HepG2 (cell line): ENCODE data around the gene ZSCAN23. TPM values are rescaled to one million over a fixed set of nuclear protein-coding genes. Genes with fewer than 3 reads are reported as not detected.

ENCODE experiments used
- ATAC-seq: fragments of 200-7000 bp; cut with Tn5 transposase; 3 replicates; pipeline ENCODE4 v1.9.1; 2020; ENCODE audit warnings: mild to moderate bottlenecking, moderate library complexity
- BruUV-seq: library from RNA; stranded (reverse); fragments of 400-500 nt; replicated peaks from 2 replicates; lab custom pipeline; 2021; lab: Mats Ljungman, UMichigan
- CTCF ChIA-PET: fragments of 300-600 bp; formaldehyde crosslinking; extraction: SDS; loops from one replicate; lab custom pipeline; 2021; ENCODE audit warnings: low total read pairs, inconsistent platforms, low intra/inter-chr PET ratio; lab: Yijun Ruan, JAX
- POLR2A ChIA-PET: fragments of 350-600 bp; sonication (Branson Sonifier 250); formaldehyde crosslinking; loops from one replicate; lab custom pipeline; 2020; ENCODE audit warnings: antibody characterized with exemption, inconsistent platforms; lab: Yijun Ruan, JAX
- DNase-seq: peaks from one replicate; pipeline ENCODE4 v3.0.0-alpha.2; 2015; ENCODE audit warnings: low spot score
- FAIRE-seq: peaks from 3 replicates; lab custom pipeline; 2011; peaks lifted over from hg19 to GRCh38; lab: Jason Lieb, UNC
- H2AFZ ChIP-seq: one replicate; pipeline ENCODE4 v1.6.1; 2011; ENCODE audit warnings: low read length, inconsistent platforms
- H3K27ac ChIP-seq: fragments of 300-600 bp; 3 replicates; pipeline ENCODE4 v1.8.0; 2011; ENCODE audit warnings: mixed run types, mild to moderate bottlenecking, mixed read lengths, low read length, inconsistent platforms; ENCODE audit not compliant: insufficient read depth; ENCODE audit errors: extremely low read length
- H3K27me3 ChIP-seq, 2 experiments: fragments of 200-600 bp in 1 of 2; 2 replicates in 1 of 2; 3 replicates in 1 of 2; pipeline versions ENCODE4 v1.6.0 to v1.8.0; 2011; ENCODE audit warnings: low read length in 2 of 2, mild to moderate bottlenecking in 2 of 2, moderate library complexity in 2 of 2, inconsistent platforms in 1 of 2; ENCODE audit not compliant: insufficient read depth in 2 of 2, control insufficient read depth in 1 of 2
- H3K36me3 ChIP-seq, 2 experiments: fragments of 200-600 bp in 1 of 2; replicated peaks in 1 of 2; 2 replicates in 1 of 2; 3 replicates in 1 of 2; pipeline versions ENCODE4 v1.5.1 to v1.8.0; 2011; ENCODE audit warnings: low read length in 2 of 2, inconsistent platforms in 1 of 2; ENCODE audit not compliant: insufficient read depth in 2 of 2, control insufficient read depth in 1 of 2
- H3K4me1 ChIP-seq: 2 replicates; pipeline ENCODE4 v1.5.1; 2012; ENCODE audit warnings: low read length, inconsistent platforms; ENCODE audit not compliant: insufficient read depth
- H3K4me2 ChIP-seq: 2 replicates; pipeline ENCODE4 v1.6.0; 2011; ENCODE audit warnings: low read depth, low read length, inconsistent platforms
- H3K4me3 ChIP-seq, 3 experiments: fragments of 200-600 bp in 1 of 3; sonication (generic), shearing (Covaris generic) in 1 of 3; replicated peaks in 1 of 3; 2 replicates each; pipeline ENCODE4 v1.5.1; 2011 to 2016; ENCODE audit warnings: low read length in 3 of 3, inconsistent platforms in 2 of 3, low read depth in 2 of 3, mild to moderate bottlenecking in 2 of 3, control low read depth in 1 of 3, mixed read lengths in 1 of 3; ENCODE audit not compliant: insufficient read depth in 1 of 3
- H3K79me2 ChIP-seq: one replicate; pipeline ENCODE4 v1.6.1; 2011; ENCODE audit warnings: low read length, inconsistent platforms; ENCODE audit not compliant: insufficient read depth
- H3K9ac ChIP-seq: 2 replicates; pipeline ENCODE4 v1.6.0; 2011; ENCODE audit warnings: mild to moderate bottlenecking, low read depth, low read length, inconsistent platforms; ENCODE audit not compliant: insufficient read depth
- H3K9me3 ChIP-seq: 2 replicates; pipeline ENCODE4 v1.5.1; 2012; ENCODE audit warnings: mild to moderate bottlenecking, low read length
- H4K20me1 ChIP-seq: 2 replicates; pipeline ENCODE4 v1.6.0; 2011; ENCODE audit warnings: inconsistent platforms, mild to moderate bottlenecking, low read length, moderate library complexity; ENCODE audit not compliant: insufficient read depth
- AGO1 ChIP-seq: fragments of 200-400 bp; formaldehyde crosslinking; IDR thresholded peaks from 2 replicates; pipeline ENCODE4 v1.6.1; 2017; ENCODE audit warnings: mild to moderate bottlenecking, low read depth, low read length, moderate library complexity; ENCODE audit not compliant: poor library complexity, severe bottlenecking
- ATF1 ChIP-seq: IDR thresholded peaks from 2 replicates; pipeline ENCODE4 v1.6.1; 2016; ENCODE audit warnings: mild to moderate bottlenecking, control low read depth
- GABPA ChIP-seq, 2 experiments: IDR thresholded peaks; 2 replicates each; pipeline ENCODE4 v1.6.1; 2011 to 2016; ENCODE audit warnings: low read depth in 2 of 2, low read length in 1 of 2, missing biosample characterization in 1 of 2, missing genetic modification characterization in 1 of 2
- KMT2A ChIP-seq: sonication (generic); formaldehyde crosslinking; IDR thresholded peaks from 2 replicates; pipeline ENCODE4 v1.4.0; 2020; ENCODE audit warnings: missing genetic modification reagents
- MAFG ChIP-seq: sonication (generic); formaldehyde crosslinking; IDR thresholded peaks from 2 replicates; pipeline ENCODE4 v1.5.1; 2020; ENCODE audit warnings: mild to moderate bottlenecking, missing genetic modification reagents
- MIXL1 ChIP-seq: IDR thresholded peaks from 2 replicates; pipeline ENCODE4 v1.6.1; 2016
- ONECUT2 ChIP-seq: sonication (generic); formaldehyde crosslinking; IDR thresholded peaks from 2 replicates; pipeline ENCODE4 v1.4.0; 2020; ENCODE audit warnings: missing genetic modification reagents
- SIX1 ChIP-seq: sonication (generic); formaldehyde crosslinking; IDR thresholded peaks from 2 replicates; pipeline ENCODE4 v1.4.0; 2020; ENCODE audit warnings: missing genetic modification reagents, borderline replicate concordance
- ZNF207 ChIP-seq: fragments of 450-650 bp; IDR thresholded peaks from 2 replicates; pipeline ENCODE4 v1.6.1; 2016; ENCODE audit warnings: antibody characterized with exemption, borderline replicate concordance
- WGBS: methylation state at CpG from one replicate; pipeline ENCODE4 v1.1.6; 2017; ENCODE audit warnings: low lambda C conversion rate; 5-methylcytosine and 5-hydroxymethylcytosine counted together
- in situ Hi-C: cut with HindIII; loops from 2 replicates; pipeline ENCODE4 v1.10.0; 2017; ENCODE audit warnings: low pct_unique_long_range_greater_than_20kb; ENCODE audit not compliant: extremely low pct_ligation_motif_present
- intact Hi-C: fragments of 100-400 bp; cut with micrococcal nuclease; formaldehyde crosslinking; loops from one replicate; pipeline ENCODE4 v1.10.0; 2022; ENCODE audit not compliant: unreplicated experiment
- polyA plus RNA-seq, 8 experiments: library from polyadenylated mRNA; depleted of rRNA in 3 of 8; stranded (reverse) in 7 of 8; unstranded in 1 of 8; fragments of >200 nt; fragmentation: Illumina TruSeq in 4 of 8; extraction: Trizol in 4 of 8; gene quantifications; 2 replicates each; pipeline versions ENCODE4 v1.2.1 to v1.2.3, GENCODE V29; 2011 to 2016; ENCODE audit warnings: low read depth in 4 of 8, missing spikeins in 1 of 8, mixed read lengths in 1 of 8; ENCODE audit not compliant: insufficient read depth in 1 of 8
- total RNA-seq, 5 experiments: library from RNA; depleted of rRNA; stranded (reverse); fragments of >200 nt; fragmentation: Illumina TruSeq; extraction: Trizol; gene quantifications; 2 replicates each; pipeline ENCODE4 v1.2.3, GENCODE V29; 2016; ENCODE audit warnings: low read depth in 1 of 5

ZSCAN23 gene
- total and polyA plus RNA-seq, 2 of the 13 experiments (the other 11 are each of a cell fraction or from before 2014, with no cell fraction given), result 0.29 to 1.2 TPM

DNA sequence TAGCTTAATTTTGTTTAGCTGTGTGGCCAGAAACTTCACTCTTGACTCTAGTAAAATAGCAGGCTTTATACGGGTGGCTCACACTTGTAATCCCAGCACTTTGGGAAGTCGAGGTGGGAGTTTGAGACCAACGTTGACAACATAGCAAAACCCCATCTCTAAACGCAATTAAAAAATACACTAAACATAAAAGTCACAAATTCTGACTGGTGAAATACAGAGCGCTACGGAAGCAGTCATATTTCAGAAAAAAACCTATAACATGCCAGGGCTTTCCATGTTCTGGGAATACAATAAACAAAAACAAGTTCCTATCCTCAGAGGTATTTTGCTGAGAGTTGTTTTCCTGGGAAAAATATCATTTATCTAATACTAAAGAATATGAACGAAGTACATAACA, 24.8 kb upstream of the ZSCAN23 start:
- Histone ChIP-seq H3K79me2 (no peaks in the 10 kb centered on the region), H3K4me2 (no peak overlapping the region), H2AFZ (no peak overlapping the region), H3K9ac (no peak overlapping the region), H3K27ac (no peak overlapping the region), H3K9me3 (no peaks in the 10 kb centered on the region), H3K36me3 (no peaks in the 10 kb centered on the region), H3K27me3 (peaks cover 0 to 13% of the 10 kb centered on the region in 2 experiments), H3K4me3 (no peak overlapping the region), H4K20me1 (no peaks in the 10 kb centered on the region), H3K4me1 (no peaks in the 10 kb centered on the region)
- POLR2A ChIA-PET, result no interaction called here
- in situ Hi-C loops (no loop called here), intact Hi-C loops (no loop called here)
- no peak for TF ChIP-seq MIXL1
- ATAC-seq (no peak), DNase-seq (no peak), FAIRE-seq (no peak)
- 9% methylated on average over 7 of the region's 7 CpGs for WGBS
- BruUV-seq, result no TSS peak
- CTCF ChIA-PET, result no interaction called here

DNA sequence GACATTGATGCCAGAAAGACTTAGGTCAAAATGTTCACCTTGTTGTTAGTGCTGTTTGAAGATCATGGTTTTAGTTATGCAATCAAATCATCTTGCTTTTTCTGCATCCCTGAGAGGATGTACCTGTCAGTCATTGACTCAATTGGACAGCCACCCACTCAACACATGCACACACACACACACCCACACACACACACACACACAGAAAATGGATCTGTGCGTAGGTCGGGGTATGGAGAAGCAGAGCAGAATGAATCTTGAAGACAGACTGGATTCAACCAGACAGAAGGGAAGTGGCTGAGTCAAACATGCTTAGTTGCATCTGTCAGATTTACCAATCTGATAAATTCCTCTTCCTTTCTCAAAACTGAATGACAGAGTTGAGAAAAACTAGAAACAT, 19.1 kb upstream of the ZSCAN23 start:
- H3K9me3 ChIP-seq, result no peaks in the 10 kb centered on the region
- BruUV-seq, result no TSS peak
- TF ChIP-seq KMT2A, result no peak
- no peak for TF ChIP-seq GABPA (IDR thresholded peaks at IDR 0.05; ENCODE audit: low read depth, low read length)
- no peak for TF ChIP-seq GABPA (CRISPR knock-in tag; IDR thresholded peaks at IDR 0.05; ENCODE audit: low read depth)
- TF ChIP-seq SIX1 (CRISPR knock-in tag), result no peak
- TF ChIP-seq MAFG, result no peak
- TF ChIP-seq ZNF207, result no peak
- no peak for TF ChIP-seq ATF1 (CRISPR knock-in tag)
- no peak for TF ChIP-seq ONECUT2 (CRISPR knock-in tag)
- no peak for TF ChIP-seq AGO1
- H3K27ac ChIP-seq, result no peak overlapping the region
- no peak overlapping the region for H3K9ac ChIP-seq
- POLR2A ChIA-PET, result no interaction called here
- no peak overlapping the region for H3K4me2 ChIP-seq
- H3K36me3 ChIP-seq, result no peaks in the 10 kb centered on the region
- intact Hi-C loops (no loop called here), in situ Hi-C loops (no loop called here)
- ATAC-seq, result no peak
- FAIRE-seq, result no peak
- no peaks in the 10 kb centered on the region for H4K20me1 ChIP-seq
- H2AFZ ChIP-seq, result no peak overlapping the region
- H3K27me3 ChIP-seq, result peaks cover 0 to 22% of the 10 kb centered on the region in 2 experiments; a peak in 4 of 5 replicates
- H3K4me3 ChIP-seq, result no peak overlapping the region
- no peaks in the 10 kb centered on the region for H3K79me2 ChIP-seq
- 0% methylated on average over 2 of the region's 2 CpGs for WGBS
- peaks cover 5% of the 10 kb centered on the region; the same call in 1 of the 2 replicates for H3K4me1 ChIP-seq
- DNase-seq, result no peak
- CTCF ChIA-PET, result no interaction called here
